ENCODE data around the gene GSTM3.

GSTM3 gene

GRCh38 chr1:109740615-109741373 is at the start of gene GSTM3:
Gene GSTM3, minus strand, starts transcription at chr1:109741038. Its CDS starts 751 bp downstream, at chr1:109740287.
- peak; percentile 20 for DNase-seq

- DNase-seq: no peak
Measured at GRCh38 chr1:109790329-109790728, 49.5 kb upstream of the GSTM3 start.

DNA sequence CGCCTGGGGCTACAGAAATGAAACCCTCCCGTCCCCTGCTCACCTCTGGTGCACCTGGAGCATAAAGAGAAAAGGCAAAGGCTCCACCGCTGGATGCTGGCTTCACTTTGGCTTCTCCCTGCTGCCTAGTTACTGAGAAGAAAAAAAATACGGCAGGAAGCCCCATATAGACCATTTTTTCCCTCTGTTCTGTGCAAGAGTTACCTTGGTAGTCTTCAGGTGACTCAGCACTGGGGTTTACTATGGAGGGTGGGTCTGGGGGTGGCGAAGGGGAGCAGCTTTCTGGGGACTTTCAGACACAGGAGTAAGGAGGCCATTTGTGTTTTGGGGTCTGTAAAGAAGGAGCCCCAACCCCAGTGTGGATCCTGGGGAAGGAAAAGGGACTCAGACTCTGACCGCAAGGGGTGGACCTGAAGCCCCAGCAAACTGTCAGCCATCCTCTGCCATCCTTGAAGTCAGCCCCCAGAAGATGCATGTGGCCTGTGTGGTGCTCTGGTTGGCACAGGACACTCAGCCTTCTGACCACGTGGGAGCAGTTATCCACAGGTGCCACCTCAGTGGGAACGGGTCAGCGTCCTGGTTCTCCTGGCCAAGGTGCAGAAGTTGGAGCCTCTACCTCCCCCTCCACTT is 48.8 kb upstream of the GSTM3 start:
- no peak for DNase-seq

DNA sequence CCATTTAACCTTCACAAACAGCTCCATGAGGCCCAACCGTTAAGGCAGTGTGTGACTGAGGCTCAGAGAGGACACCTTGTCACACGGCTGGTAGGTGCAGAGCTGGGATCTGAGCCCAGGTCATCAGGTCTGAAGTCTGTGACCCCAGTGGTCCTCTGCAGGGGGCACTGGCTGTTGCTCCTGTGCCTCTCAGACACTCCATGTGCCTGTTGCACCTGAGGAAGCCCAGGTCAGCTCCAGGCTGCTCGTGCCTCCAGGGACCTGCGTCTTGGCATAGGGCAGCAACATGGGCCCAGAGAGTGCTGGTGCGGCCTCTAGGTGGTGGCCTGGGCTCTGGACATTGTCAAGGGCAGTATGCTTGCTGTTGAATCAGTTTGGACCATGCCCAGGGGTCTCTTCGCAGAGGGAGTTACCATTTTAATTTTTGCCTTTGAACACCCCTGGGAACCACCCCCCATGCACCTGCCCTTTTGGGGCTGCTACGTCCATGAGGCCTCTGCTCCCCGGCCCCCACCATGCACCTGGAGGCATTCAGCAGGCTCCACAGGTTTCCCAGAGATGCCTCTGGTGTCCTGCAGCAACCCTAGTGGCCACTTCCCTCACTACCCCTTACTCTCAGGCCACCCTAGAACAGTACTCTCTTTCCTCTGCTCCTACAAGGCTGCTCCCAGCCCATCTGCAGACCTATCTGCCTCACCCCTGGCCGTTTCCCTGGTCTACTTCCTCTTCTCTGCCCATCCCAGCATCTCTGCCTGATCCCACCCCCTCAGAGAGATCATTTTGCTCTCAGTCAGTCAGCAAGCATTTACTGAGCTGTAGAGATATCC is 48.1 kb upstream of the GSTM3 start:
- DNase-seq: no peak

DNA sequence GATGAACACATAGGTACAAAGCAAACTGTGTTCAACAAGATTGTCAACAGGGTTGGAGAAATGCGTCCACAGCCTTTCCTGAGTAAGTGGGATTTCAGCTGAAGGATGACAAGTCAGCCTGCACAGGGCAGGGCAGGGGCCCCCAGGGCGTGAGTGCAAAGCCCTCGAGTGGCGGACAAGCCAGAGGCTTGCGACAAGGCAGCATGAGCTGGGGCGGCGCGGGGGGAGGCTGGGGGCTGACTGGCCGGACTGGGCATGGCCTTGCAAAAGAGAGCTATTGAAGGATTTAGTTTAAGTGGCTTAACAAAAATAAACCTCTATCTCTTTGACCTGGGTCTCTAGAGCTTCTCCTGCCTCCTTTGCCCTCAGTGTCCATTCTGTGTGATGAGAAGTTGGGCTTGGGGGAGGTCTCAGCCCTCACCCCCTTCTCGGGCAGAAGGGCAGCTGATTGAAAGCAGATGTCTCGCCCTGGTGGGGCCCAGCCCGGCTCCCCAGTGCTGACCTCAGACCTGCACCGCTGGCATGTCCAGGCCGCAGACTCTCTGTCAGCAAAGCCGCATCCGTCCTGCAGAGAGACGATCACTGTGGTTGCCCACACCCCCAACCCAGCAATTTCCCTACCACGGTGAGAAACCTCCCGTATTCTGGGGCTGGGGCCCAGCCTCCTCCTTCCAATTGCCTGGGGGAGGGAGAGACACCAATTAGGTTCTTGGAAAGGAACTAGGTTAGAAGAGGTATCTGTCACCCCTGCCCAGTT is 47.2 kb upstream of the GSTM3 start:
- no peak for DNase-seq

- no peak for DNase-seq
Measured at GRCh38 chr1:109787211-109787844, 46.5 kb upstream of the GSTM3 start.

DNA sequence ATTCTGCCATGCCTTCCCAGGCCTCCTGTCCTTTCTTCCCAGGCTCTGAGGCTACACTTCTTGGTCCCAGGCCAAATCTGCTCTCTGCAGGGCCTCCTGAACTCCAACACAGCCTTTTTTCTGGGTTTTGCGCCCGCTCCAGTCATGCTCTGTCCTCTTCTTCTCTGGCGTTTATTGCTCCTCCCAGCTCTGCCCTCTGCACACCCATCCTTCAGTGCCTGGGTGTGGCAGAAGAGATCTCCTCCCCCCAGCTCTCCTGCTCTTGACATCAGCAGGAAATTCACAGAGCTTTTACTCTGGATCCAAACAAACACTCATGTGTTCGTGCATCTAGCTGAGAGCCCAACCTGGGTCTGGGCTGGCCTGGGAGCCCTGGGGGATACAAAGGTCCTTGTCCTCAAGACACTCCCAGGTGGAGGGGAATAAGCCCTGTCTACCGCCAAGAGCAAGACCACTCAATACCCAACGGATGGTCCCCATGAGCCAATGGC is 45.7 kb upstream of the GSTM3 start:
- no peak for DNase-seq

DNA sequence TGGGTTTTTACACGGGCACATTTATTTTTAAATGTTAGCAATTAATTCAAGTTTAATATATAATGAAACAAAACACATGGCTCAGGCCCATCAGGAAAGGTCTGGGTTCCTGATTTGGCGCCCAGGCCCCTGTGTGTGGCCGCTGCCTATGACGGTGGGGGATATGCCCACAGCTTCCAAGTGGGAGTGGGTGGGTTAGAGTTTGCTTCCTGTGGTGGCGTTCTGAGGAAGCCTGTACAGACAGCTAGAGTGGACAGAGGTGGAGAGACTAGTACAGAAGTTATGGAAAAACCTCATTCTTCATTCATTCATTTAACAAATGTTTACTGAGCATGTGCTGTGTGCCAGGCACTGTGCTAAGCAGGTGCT is 45.3 kb upstream of the GSTM3 start:
- no peak for DNase-seq

DNA sequence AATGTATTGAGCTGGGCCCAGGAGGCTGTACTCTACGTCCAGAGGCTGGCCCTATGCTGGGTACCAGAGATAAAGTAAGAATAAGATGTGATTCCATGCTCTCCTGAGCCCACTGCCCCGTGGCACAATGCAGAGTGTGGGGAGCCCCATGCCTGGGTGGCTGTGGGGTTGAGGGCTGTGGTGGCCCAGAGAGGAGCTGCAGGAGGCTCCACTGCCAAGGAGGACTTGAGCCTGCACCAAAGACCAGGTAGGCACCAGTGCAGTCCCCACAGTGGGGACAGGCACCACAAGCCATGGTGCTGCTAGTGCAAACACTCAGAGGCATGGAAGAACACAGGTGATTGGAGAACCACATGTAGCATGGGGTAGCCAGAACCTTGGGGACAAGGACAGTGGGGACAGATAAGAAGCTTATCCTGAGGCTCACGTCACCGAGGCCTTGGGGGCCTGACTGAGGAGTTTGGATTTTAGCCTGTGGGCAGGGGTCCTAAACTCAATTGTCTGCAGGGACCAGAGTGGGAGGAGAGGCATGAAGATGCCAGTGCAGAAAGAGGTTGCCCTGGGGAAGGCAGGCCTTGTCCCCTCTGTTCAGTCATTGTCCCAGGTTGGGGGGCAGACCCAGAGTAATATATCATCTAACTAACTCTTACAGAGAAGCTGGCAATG is 44.7 kb upstream of the GSTM3 start:
- no peak for DNase-seq

GRCh38 chr1:109784551-109785252 is 43.9 kb upstream of the GSTM3 start:
- DNase-seq: no peak

GRCh38 chr1:109783436-109783835 is 42.6 kb upstream of the GSTM3 start:
- DNase-seq: no peak

- no peak for DNase-seq
Measured at GRCh38 chr1:109782927-109783326, 42.1 kb upstream of the GSTM3 start.

DNA sequence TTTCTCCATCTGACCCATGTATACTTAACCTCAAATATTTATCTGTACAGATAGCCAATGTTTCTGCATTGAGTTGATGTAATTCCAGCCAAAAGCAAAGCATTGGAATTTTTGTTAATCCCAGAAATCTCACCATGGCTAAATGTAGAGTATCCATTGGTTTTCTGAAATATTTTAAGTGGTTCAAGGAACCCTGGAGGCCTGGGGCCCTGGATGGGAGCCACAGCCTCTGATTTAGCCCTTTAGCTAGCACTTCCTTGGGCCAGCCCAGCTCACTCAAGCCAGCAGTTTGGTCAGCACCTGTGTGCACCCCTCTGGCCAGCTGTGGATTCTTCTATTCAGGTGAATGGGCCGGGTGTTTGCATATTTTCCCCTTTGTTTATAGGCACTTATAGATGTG is 41.7 kb upstream of the GSTM3 start:
- DNase-seq: no peak

GRCh38 chr1:109781806-109782205 is 41.0 kb upstream of the GSTM3 start:
- DNase-seq: no peak

DNA sequence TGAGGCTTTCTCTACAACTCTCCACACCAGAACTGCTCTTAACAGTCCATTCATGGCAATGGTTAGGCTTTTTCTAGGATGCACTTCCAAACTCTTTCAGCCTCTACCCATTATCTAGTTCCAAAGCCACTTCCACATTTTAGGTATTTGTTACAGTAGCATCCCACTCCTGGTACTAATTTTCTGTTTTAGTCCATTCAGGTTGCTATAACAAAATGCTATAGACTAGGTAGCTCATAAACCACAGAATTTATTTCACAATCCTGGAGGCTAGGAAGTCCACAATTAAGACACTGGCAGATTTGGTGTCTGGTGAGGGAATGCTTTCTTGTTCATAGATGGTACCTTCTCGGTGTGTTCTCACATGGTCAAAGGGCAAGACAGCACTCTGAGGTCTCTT is 40.1 kb upstream of the GSTM3 start:
- DNase-seq: no peak

- no peak for DNase-seq
Measured at GRCh38 chr1:109777980-109778625, 37.3 kb upstream of the GSTM3 start.

DNA sequence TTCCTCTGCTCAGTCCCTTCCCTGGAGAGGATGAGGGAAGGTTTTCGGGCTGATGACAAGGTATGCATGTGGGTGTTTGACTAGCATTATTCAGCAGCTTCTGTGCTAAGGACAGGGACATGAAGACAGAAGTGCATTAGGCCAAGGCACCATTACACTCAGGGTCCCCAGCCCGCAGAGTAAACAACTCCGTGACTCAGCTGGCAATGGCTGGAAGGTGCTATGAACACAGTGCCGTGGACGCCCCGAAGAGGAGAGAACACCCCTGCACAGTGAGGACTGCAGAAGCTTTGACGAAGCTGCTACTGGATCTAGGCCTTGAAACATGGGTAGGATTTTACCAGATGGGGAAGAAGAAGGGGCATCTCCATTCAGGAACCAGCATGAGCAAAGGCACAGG is 36.6 kb upstream of the GSTM3 start:
- DNase-seq: no peak

GRCh38 chr1:109776911-109777310 is 36.1 kb upstream of the GSTM3 start:
- DNase-seq: peak; percentile 48

DNA sequence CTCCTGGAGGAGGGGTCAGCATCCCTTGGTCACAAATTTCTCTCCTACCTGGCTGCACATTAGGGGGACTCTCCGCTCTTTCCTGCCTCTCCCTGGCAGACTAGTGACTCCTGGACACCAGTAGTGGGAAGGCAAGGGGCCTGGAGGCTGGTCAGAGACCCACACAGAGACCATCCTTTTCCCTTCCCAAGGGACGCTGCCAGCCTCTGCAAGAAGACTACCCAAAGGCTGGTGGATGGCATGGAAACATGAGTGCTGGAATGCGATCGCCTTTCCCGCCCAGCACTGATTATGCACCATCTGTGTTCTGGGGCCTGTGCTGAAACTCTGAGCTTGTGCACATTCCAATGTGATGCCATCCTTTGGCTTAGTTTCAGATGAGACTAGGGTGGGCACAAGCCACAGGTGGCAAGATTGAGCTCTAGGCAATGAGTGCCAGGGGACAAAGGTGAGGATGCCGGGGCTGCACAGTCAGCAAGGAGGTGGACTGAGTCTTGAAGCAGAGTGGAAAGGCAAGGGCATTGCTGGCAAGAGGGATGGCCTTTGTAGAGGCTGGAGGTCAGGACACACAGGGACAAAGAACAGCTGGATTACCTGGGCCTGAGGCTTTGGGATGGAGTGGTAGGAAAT is 35.5 kb upstream of the GSTM3 start:
- DNase-seq: no peak

DNA sequence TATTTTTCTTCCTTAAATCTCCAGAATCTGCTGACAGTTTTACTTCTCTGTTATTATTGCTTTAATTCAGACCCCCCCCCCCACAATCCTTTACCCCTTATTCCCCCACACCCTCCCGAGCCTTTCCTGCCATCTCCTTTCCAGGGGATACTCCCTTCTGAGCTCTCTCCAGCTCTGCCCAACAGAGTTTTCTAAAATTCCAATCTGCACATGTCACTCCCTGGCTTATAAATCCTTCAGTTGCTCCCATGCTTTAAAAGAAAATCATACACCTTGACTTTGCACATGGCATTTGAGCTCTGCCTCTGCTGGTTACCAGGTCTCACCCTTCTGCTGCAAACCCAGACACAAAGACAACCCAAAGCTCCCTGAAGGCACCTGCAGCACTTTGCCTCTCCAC is 34.6 kb upstream of the GSTM3 start:
- DNase-seq: no peak
